Gastroesophageal sphincter (tissue), 4 donors: ENCODE measurements around the gene NR2C1. TPM values are rescaled to one million over a fixed set of nuclear protein-coding genes. Genes with fewer than 3 reads are reported as not detected.
A peak's percentile ranks its signal among the peaks of the same experiment; 100 is the strongest.
"Not testable (repeated sequence)": the region's sequence is repeated elsewhere in the genome, so short reads cannot be mapped to it uniquely, and the experiment has no call there.

Source experiments
- ATAC-seq: fragments of 150-250 bp; one replicate; pipeline ENCODE4 v1.9.1; 2016; ENCODE audit warnings: mild to moderate bottlenecking, moderate library complexity
- H3K27ac ChIP-seq, 4 donors: fragments of 200-600 bp; sonication (generic) in 3 of 4; 1 replicate in 3 of 4; 2 replicates in 1 of 4; pipeline ENCODE4 v1.5.1; 2016 to 2019
- H3K27me3 ChIP-seq: fragments of 200-600 bp; sonication (generic); one replicate; pipeline ENCODE4 v1.5.1; 2019
- H3K36me3 ChIP-seq, 2 donors: fragments of 200-600 bp; sonication (generic); one replicate each; pipeline ENCODE4 v1.5.1; 2019; ENCODE audit warnings: control low read depth in 1 of 2
- H3K4me1 ChIP-seq, 3 donors: fragments of 200-600 bp; sonication (generic); 1 replicate in 2 of 3; 2 replicates in 1 of 3; pipeline ENCODE4 v1.5.1; 2016 to 2019; ENCODE audit warnings: control low read depth in 2 of 3
- H3K4me3 ChIP-seq, 2 donors: fragments of 200-600 bp; sonication (generic); one replicate each; pipeline ENCODE4 v1.5.1; 2019; ENCODE audit warnings: mild to moderate bottlenecking in 1 of 2, moderate library complexity in 1 of 2
- H3K9me3 ChIP-seq, 3 donors: fragments of 200-600 bp; sonication (generic); one replicate each; pipeline ENCODE4 v1.5.1; 2017 to 2019; ENCODE audit warnings: control low read depth in 2 of 3
- EP300 ChIP-seq: sonication (generic); formaldehyde crosslinking; IDR thresholded peaks from one replicate; pipeline ENCODE4 v1.6.1; 2017; ENCODE audit warnings: antibody characterized with exemption, mild to moderate bottlenecking
- POLR2A ChIP-seq, 2 donors: fragments of 450-650 bp; IDR thresholded peaks; one replicate each; pipeline ENCODE4 v1.6.1; 2017; ENCODE audit warnings: antibody characterized with exemption in 2 of 2, mild to moderate bottlenecking in 2 of 2, moderate library complexity in 1 of 2
- POLR2AphosphoS5 ChIP-seq: sonication (generic); formaldehyde crosslinking; IDR thresholded peaks from one replicate; pipeline ENCODE4 v1.6.1; 2017; ENCODE audit warnings: antibody characterized with exemption
- WGBS, 2 donors: methylation state at CpG; one replicate each; pipeline ENCODE4 v1.1.5; 2018; ENCODE audit warnings: low coverage in 1 of 2; 5-methylcytosine and 5-hydroxymethylcytosine counted together
- total RNA-seq, 4 donors: library from RNA; depleted of rRNA; stranded (reverse); fragments of >200 nt; gene quantifications; one replicate each; pipeline ENCODE4 v1.1.0, GENCODE V29; 2016
- TF ChIP-seq, protein P1 (sequence below), 4 experiments: fragments of 200-600 bp in 2 of 4; fragments of 450-650 bp in 2 of 4; sonication (generic) in 1 of 4; IDR thresholded peaks; one replicate each; pipeline ENCODE4 v1.5.1; 2017 to 2019; ENCODE audit warnings: antibody characterized with exemption in 4 of 4, mild to moderate bottlenecking in 2 of 4, moderate library complexity in 2 of 4

The NR2C1 gene
- total RNA-seq, 4 donors from 2014 or later: 29.0 to 70.8 (median 45.1) TPM

DNA sequence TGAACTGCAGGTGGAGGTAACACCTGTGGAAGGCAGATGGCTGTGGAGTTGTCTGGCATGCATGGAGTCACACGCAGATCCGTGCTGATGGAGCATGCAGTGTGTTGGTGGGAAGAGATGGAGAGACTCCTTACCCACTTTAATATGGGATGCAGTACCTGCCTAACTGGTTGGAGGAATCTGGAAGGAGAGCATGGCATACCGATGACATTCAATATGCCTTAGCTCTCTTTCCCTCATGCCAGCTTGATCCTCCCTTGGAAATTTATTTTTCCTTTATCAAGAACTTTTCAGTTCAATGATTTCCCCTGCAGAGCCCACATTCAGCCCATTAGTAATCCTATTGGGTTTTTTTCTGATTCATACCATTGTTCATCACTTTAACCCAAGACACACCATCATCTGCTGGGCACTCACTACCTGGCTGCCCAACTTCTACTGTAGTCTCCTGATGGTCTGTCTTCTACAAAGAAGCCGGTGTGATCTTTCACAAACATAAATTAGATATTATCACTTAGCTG is 25.9 kb upstream of the NR2C1 start:
- no peak for ATAC-seq
- no peaks in the 10 kb centered on the region for H3K27me3 ChIP-seq
- no peak overlapping the region for H3K27ac ChIP-seq
- H3K9me3 ChIP-seq: no peaks in the 10 kb centered on the region
- no peak overlapping the region for H3K4me3 ChIP-seq
- TF ChIP-seq POLR2A (IDR thresholded peaks at IDR 0.05) (no peak), EP300 (no peak), POLR2AphosphoS5 (no peak)
- TF ChIP-seq, protein P1, sequence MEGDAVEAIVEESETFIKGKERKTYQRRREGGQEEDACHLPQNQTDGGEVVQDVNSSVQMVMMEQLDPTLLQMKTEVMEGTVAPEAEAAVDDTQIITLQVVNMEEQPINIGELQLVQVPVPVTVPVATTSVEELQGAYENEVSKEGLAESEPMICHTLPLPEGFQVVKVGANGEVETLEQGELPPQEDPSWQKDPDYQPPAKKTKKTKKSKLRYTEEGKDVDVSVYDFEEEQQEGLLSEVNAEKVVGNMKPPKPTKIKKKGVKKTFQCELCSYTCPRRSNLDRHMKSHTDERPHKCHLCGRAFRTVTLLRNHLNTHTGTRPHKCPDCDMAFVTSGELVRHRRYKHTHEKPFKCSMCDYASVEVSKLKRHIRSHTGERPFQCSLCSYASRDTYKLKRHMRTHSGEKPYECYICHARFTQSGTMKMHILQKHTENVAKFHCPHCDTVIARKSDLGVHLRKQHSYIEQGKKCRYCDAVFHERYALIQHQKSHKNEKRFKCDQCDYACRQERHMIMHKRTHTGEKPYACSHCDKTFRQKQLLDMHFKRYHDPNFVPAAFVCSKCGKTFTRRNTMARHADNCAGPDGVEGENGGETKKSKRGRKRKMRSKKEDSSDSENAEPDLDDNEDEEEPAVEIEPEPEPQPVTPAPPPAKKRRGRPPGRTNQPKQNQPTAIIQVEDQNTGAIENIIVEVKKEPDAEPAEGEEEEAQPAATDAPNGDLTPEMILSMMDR (IDR thresholded peaks at IDR 0.05): no peak
- WGBS, 2 donors: 89 to 100% methylated on average over 1 to 2 of the region's 4 CpGs
- H3K4me1 ChIP-seq: peaks cover 0 to 38% (median 6%) of the 10 kb centered on the region in 3 donors
- H3K36me3 ChIP-seq: peaks cover 0 to 37% of the 10 kb centered on the region in 2 donors

DNA sequence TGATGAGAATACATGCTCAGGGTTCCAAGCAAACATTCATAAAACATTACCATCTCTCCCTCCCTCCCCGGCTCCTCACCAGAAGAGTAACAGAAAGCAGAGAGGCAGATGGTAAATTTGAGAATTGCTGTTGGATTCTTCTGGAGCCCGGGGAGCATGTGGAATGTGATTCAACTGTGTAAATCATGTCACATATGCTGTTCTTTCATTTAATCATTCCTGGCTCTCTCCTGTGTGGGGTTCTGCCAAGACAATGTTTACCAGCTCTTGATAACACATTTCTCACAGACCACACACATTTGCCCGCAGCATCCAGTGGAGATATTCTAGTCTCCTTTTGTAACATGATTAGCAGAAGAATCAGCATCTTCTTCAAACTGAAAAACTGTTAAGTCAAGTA is 23.4 kb upstream of the NR2C1 start:
- peak overlapping the region in 3 of 4 donors; percentile 63 to 72 (median 72) for H3K27ac ChIP-seq
- TF ChIP-seq EP300: no peak
- no peak for TF ChIP-seq POLR2AphosphoS5
- TF ChIP-seq, protein P1 (IDR thresholded peaks at IDR 0.05): no peak
- H3K27me3 ChIP-seq: no peaks in the 10 kb centered on the region
- ATAC-seq: peak; percentile 55
- H3K4me1 ChIP-seq: peaks cover 0 to 22% (median 6%) of the 10 kb centered on the region in 3 donors
- H3K4me3 ChIP-seq: no peak overlapping the region
- H3K9me3 ChIP-seq: no peaks in the 10 kb centered on the region
- peaks cover 0 to 42% of the 10 kb centered on the region in 2 donors for H3K36me3 ChIP-seq
- WGBS, 2 donors: 13 to 33% methylated on average over 3 of the region's 3 CpGs

DNA sequence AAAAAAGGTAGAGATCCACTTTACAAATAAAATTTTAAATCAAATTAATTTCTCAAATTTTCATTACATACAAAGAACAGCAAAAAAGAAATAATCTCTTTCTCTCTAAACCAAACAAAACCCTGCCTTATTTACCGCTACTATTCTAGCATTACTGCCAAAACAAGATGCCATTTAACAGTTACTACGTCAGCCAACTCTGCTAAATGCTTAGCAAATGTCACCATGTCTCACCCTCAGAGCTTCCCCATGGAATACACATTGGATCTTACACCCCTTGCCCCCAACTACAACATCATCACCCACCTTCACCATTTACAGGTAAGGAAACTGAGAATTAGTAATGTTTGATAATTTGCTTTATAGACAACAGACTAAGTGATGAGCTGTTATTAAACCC is 23.0 kb upstream of the NR2C1 start:
- ATAC-seq: no peak

DNA sequence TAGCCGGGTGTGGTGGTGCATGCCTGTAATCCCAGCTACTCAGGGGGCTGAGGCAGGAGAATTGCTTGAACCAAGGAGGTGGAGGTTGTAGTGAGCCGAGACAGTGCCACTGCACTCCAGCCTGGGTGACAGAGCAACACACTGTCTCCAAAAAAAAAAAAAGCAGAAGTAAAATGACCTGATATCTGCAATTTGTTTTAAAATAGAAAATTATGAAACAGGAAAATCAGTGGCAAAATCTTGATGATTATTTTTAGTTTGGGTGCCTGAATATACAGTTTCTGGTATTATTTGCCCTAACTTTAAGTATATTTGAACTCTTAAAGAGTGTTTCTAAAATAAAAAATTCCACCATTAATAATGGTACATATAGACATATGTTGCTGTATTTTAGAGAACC is 22.4 kb upstream of the NR2C1 start:
- H3K27me3 ChIP-seq, H3K4me3 ChIP-seq, H3K9me3 ChIP-seq, ATAC-seq: not testable (repeated sequence)
- Histone ChIP-seq H3K4me1 (peaks cover 0 to 22% (median 6%) of the 10 kb centered on the region in 3 donors), H3K27ac (peak overlapping the region in 2 of 4 donors; percentile 63 to 72), H3K36me3 (peaks cover 0 to 49% of the 10 kb centered on the region in 2 donors)
- 75 to 100% methylated on average over 1 of the region's 2 CpGs for WGBS, 2 donors

More for the DNA sequence above, 23.0 kb upstream of the NR2C1 start:
- Histone ChIP-seq H3K4me1 (peaks cover 0 to 22% (median 6%) of the 10 kb centered on the region in 3 donors), H3K4me3 (no peak overlapping the region), H3K36me3 (peaks cover 0 to 46% of the 10 kb centered on the region in 2 donors), H3K27me3 (no peaks in the 10 kb centered on the region), H3K27ac (peak overlapping the region in 3 of 4 donors; percentile 63 to 72 (median 72)), H3K9me3 (no peaks in the 10 kb centered on the region)
- no peak for TF ChIP-seq POLR2AphosphoS5
- no peak for TF ChIP-seq POLR2A (IDR thresholded peaks at IDR 0.05)
- TF ChIP-seq EP300: no peak
- TF ChIP-seq, protein P1 (IDR thresholded peaks at IDR 0.05): no peak
- 45 to 53% methylated on average over 2 of the region's 2 CpGs for WGBS, 2 donors

DNA sequence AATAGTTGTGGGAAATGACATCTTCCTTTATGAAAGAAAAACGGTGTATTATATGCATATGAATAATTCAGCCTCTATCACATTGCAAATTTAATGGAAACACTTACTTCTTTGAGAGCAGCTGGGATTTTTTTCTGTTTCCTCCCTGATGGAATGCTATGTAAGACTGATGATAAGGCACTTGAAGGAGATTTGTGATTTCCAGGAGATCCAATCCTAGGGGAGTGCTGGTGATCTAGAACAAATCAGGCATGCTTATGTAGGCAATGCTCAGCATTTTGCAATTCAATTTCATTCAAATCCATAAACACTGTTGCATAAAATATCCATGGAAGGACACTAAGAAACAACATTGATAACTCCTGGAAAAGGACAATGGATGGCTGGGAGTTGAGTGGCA is 16.0 kb upstream of the NR2C1 start:
- H3K4me1 ChIP-seq: peaks cover 0 to 11% (median 4%) of the 10 kb centered on the region in 3 donors
- 70 to 92% methylated on average over 1 of the region's 1 CpG for WGBS, 2 donors
- ATAC-seq: no peak
- H3K4me3 ChIP-seq: no peak overlapping the region
- no peaks in the 10 kb centered on the region for H3K27me3 ChIP-seq
- TF ChIP-seq EP300: no peak
- TF ChIP-seq POLR2AphosphoS5: no peak
- no peak for TF ChIP-seq POLR2A (IDR thresholded peaks at IDR 0.05)
- TF ChIP-seq, protein P1 (IDR thresholded peaks at IDR 0.05): no peak
- H3K27ac ChIP-seq: no peak overlapping the region
- no peaks in the 10 kb centered on the region for H3K9me3 ChIP-seq
- H3K36me3 ChIP-seq: peaks cover 0 to 56% of the 10 kb centered on the region in 2 donors
